H9 (cell line): ENCODE measurements around the gene PRSS56. TPM values are rescaled to one million over a fixed set of nuclear protein-coding genes. Genes with fewer than 3 reads are reported as not detected.

Source experiments
- DNase-seq: peaks from one replicate; pipeline ENCODE4 v3.0.0-alpha.2; 2017
- H2AFZ ChIP-seq: one replicate; pipeline ENCODE4 v1.6.1; 2013; ENCODE audit warnings: mild to moderate bottlenecking, low read length, control low read depth, moderate library complexity
- H2AK5ac ChIP-seq: 2 replicates; pipeline ENCODE4 v1.6.1; 2013; ENCODE audit warnings: low read length, control low read depth, mixed read lengths; ENCODE audit not compliant: insufficient read length
- H2BK120ac ChIP-seq: one replicate; pipeline ENCODE4 v1.6.1; 2013; ENCODE audit warnings: low read depth, mild to moderate bottlenecking, low read length, control low read depth, inconsistent platforms; ENCODE audit not compliant: poor library complexity, severe bottlenecking
- H2BK12ac ChIP-seq: 2 replicates; pipeline ENCODE4 v1.6.1; 2013; ENCODE audit warnings: low read length, control low read depth, mixed read lengths, low read depth; ENCODE audit not compliant: insufficient read length
- H2BK15ac ChIP-seq: 2 replicates; pipeline ENCODE4 v1.6.1; 2013; ENCODE audit warnings: low read depth, low read length, control low read depth
- H2BK20ac ChIP-seq: one replicate; pipeline ENCODE4 v1.6.1; 2013; ENCODE audit warnings: low read depth, mild to moderate bottlenecking, low read length, control low read depth, inconsistent platforms; ENCODE audit not compliant: poor library complexity, severe bottlenecking
- H2BK5ac ChIP-seq: 2 replicates; pipeline ENCODE4 v1.6.1; 2013; ENCODE audit warnings: low read length, control low read depth, mixed read lengths; ENCODE audit not compliant: insufficient read length
- H3K14ac ChIP-seq: 2 replicates; pipeline ENCODE4 v1.6.1; 2013; ENCODE audit warnings: low read length, control low read depth; ENCODE audit not compliant: insufficient read depth
- H3K18ac ChIP-seq: 2 replicates; pipeline ENCODE4 v1.6.1; 2013; ENCODE audit warnings: low read depth, mild to moderate bottlenecking, mixed read lengths, low read length, control low read depth; ENCODE audit not compliant: insufficient read length
- H3K23ac ChIP-seq: 2 replicates; pipeline ENCODE4 v1.6.1; 2013; ENCODE audit warnings: low read length, control low read depth, mixed read lengths, low read depth; ENCODE audit not compliant: insufficient read length
- H3K23me2 ChIP-seq: 2 replicates; pipeline ENCODE4 v1.6.1; 2013; ENCODE audit warnings: low read depth, mild to moderate bottlenecking, mixed read lengths, low read length, control low read depth; ENCODE audit not compliant: insufficient read length, poor library complexity, severe bottlenecking
- H3K27ac ChIP-seq: 2 replicates; pipeline ENCODE4 v1.5.1; 2013; ENCODE audit warnings: low read length, control low read depth, mixed read lengths, low read depth; ENCODE audit not compliant: insufficient read length
- H3K27me3 ChIP-seq: 2 replicates; pipeline ENCODE4 v1.6.1; 2013; ENCODE audit warnings: low read length, control low read depth, inconsistent platforms; ENCODE audit not compliant: insufficient read depth
- H3K4ac ChIP-seq: 2 replicates; pipeline ENCODE4 v1.6.1; 2013; ENCODE audit warnings: low read depth, mild to moderate bottlenecking, control low read depth, inconsistent platforms, low read length, moderate library complexity
- H3K4me1 ChIP-seq: 2 replicates; pipeline ENCODE4 v1.6.1; 2013; ENCODE audit warnings: low read length, control low read depth, inconsistent platforms; ENCODE audit not compliant: insufficient read depth
- H3K4me2 ChIP-seq: 2 replicates; pipeline ENCODE4 v1.6.1; 2013; ENCODE audit warnings: low read length, control low read depth, mixed read lengths; ENCODE audit not compliant: insufficient read length, insufficient read depth
- H3K56ac ChIP-seq: 2 replicates; pipeline ENCODE4 v1.6.1; 2013; ENCODE audit warnings: low read depth, mild to moderate bottlenecking, mixed read lengths, low read length, control low read depth; ENCODE audit not compliant: insufficient read length
- H3K79me1 ChIP-seq: 2 replicates; pipeline ENCODE4 v1.6.1; 2013; ENCODE audit warnings: low read depth, mild to moderate bottlenecking, moderate library complexity, low read length, control low read depth, inconsistent platforms; ENCODE audit not compliant: insufficient read depth, poor library complexity, severe bottlenecking
- H3K79me2 ChIP-seq: 2 replicates; pipeline ENCODE4 v1.6.1; 2013; ENCODE audit warnings: low read length, control low read depth, inconsistent platforms; ENCODE audit not compliant: insufficient read depth
- H3K9ac ChIP-seq: 2 replicates; pipeline ENCODE4 v1.6.1; 2013; ENCODE audit warnings: low read length, control low read depth, mixed read lengths; ENCODE audit not compliant: insufficient read length; ENCODE audit errors: extremely low read depth
- H3K9me3 ChIP-seq: one replicate; pipeline ENCODE4 v1.6.1; 2013; ENCODE audit warnings: low read depth, low read length, inconsistent platforms; ENCODE audit not compliant: control insufficient read depth
- H3T11ph ChIP-seq: one replicate; pipeline ENCODE4 v1.6.1; 2013; ENCODE audit warnings: mild to moderate bottlenecking, low read length, control low read depth, inconsistent platforms
- H4K20me1 ChIP-seq: one replicate; pipeline ENCODE4 v1.6.1; 2013; ENCODE audit not compliant: control insufficient read depth, insufficient read length, insufficient read depth
- H4K5ac ChIP-seq: 2 replicates; pipeline ENCODE4 v1.6.1; 2013; ENCODE audit warnings: low read depth, mild to moderate bottlenecking, mixed read lengths, low read length, control low read depth; ENCODE audit not compliant: insufficient read length
- H4K8ac ChIP-seq: replicated peaks from 2 replicates; pipeline ENCODE4 v1.6.1; 2013; ENCODE audit warnings: low read length, control low read depth, mixed read lengths, low read depth; ENCODE audit not compliant: insufficient read length
- H4K91ac ChIP-seq: 2 replicates; pipeline ENCODE4 v1.6.1; 2013; ENCODE audit warnings: low read depth, mild to moderate bottlenecking, moderate library complexity, mixed read lengths, low read length, control low read depth; ENCODE audit not compliant: insufficient read length
- H3K27ac Mint-ChIP-seq, 3 experiments: 2 replicates in 2 of 3; 3 replicates in 1 of 3; pipeline ENCODE4 v1.8.0; 2020 to 2021; ENCODE audit warnings: mixed read lengths in 3 of 3, mild to moderate bottlenecking in 1 of 3, moderate library complexity in 1 of 3
- H3K27me3 Mint-ChIP-seq: 2 replicates; pipeline ENCODE4 v1.8.0; 2021; ENCODE audit warnings: low read depth, mild to moderate bottlenecking, moderate library complexity, mixed read lengths
- H3K36me3 Mint-ChIP-seq, 3 experiments: 2 replicates in 2 of 3; 3 replicates in 1 of 3; pipeline ENCODE4 v1.8.0; 2020 to 2021; ENCODE audit warnings: low read depth in 3 of 3, mixed read lengths in 3 of 3; ENCODE audit not compliant: insufficient read depth in 1 of 3
- H3K4me1 Mint-ChIP-seq, 2 experiments: 2 replicates each; pipeline ENCODE4 v1.8.0; 2020; ENCODE audit warnings: mixed read lengths in 2 of 2
- H3K4me3 Mint-ChIP-seq, 2 experiments: 2 replicates in 1 of 2; 3 replicates in 1 of 2; pipeline ENCODE4 v1.8.0; 2020 to 2021; ENCODE audit warnings: mild to moderate bottlenecking in 2 of 2, mixed read lengths in 2 of 2, moderate library complexity in 1 of 2
- H3K9me3 Mint-ChIP-seq, 2 experiments: 2 replicates in 1 of 2; 3 replicates in 1 of 2; pipeline ENCODE4 v1.8.0; 2020; ENCODE audit warnings: mild to moderate bottlenecking in 2 of 2, mixed read lengths in 2 of 2, moderate library complexity in 1 of 2
- WGBS: extraction: QIAGEN DNeasy Blood & Tissue Kit; methylation state at CpG from one replicate; pipeline ENCODE4 v1.1.7; 2013; ENCODE audit warnings: missing lambda C conversion rate, low lambda C conversion rate, mixed read lengths; ENCODE audit not compliant: insufficient read length; ENCODE audit errors: extremely low coverage; 5-methylcytosine and 5-hydroxymethylcytosine counted together
- total RNA-seq: library from RNA; stranded (reverse); gene quantifications from 2 replicates; pipeline ENCODE4 v1.2.1, GENCODE V29; 2021
- TF ChIP-seq, protein P1 (sequence below): fragments of 200-600 bp; sonication (generic); conservative IDR thresholded peaks from 3 replicates; pipeline ENCODE4 v1.8.0; 2021; ENCODE audit warnings: antibody characterized with exemption, mild to moderate bottlenecking

The PRSS56 gene
- total RNA-seq, 1 experiment from 2014 or later: not detected

DNA sequence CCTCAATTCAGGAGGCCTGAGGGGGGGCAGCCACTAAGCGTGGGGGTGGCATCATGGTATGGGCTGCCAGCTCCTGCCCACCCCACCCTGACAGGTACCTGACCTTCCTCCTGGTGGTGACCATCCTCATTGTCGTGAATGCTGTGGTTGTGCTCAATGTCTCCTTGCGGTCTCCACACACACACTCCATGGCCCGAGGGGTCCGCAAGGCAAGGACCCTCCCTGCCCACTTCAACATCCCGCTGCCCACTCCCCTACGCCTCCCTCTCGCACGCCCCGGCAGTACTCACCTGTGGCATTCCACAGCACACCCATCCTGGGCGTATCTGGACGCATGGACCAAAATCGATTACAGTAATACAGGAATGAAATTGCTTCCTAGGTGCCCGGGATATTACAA, 23.3 kb downstream of the PRSS56 start:
- peaks cover 13 to 17% of the 10 kb centered on the region in 2 experiments for H3K4me1 Mint-ChIP-seq
- Histone ChIP-seq H3K14ac (no peak overlapping the region; the same call in 1 of the 2 replicates), H2BK20ac (no peak overlapping the region), H3K4me2 (no peak overlapping the region), H4K91ac (no peak overlapping the region), H2AK5ac (no peak overlapping the region), H3K79me2 (no peaks in the 10 kb centered on the region), H3K23me2 (no peaks in the 10 kb centered on the region), H3K4me1 (no peaks in the 10 kb centered on the region), H4K5ac (no peak overlapping the region), H3K9ac (no peak overlapping the region), H3K4ac (no peak overlapping the region), H3K56ac (no peak overlapping the region), H2BK12ac (no peak overlapping the region), H4K8ac (no peak overlapping the region), H3K23ac (no peak overlapping the region), H2BK120ac (no peak overlapping the region), H4K20me1 (no peaks in the 10 kb centered on the region), H3K18ac (no peak overlapping the region), H2AFZ (no peak overlapping the region), H2BK5ac (no peak overlapping the region), H3T11ph (no peak overlapping the region), H3K79me1 (no peaks in the 10 kb centered on the region), H3K9me3 (no peaks in the 10 kb centered on the region), H2BK15ac (no peak overlapping the region), H3K27ac (no peak overlapping the region), H3K27me3 (no peaks in the 10 kb centered on the region; the same call in 1 of the 2 replicates)
- no peak for DNase-seq
- H3K27me3 Mint-ChIP-seq: peaks cover 5% of the 10 kb centered on the region; the same call in 1 of the 2 replicates
- peaks cover under 1 to 2% of the 10 kb centered on the region in 2 experiments for H3K9me3 Mint-ChIP-seq
- TF ChIP-seq, protein P1, sequence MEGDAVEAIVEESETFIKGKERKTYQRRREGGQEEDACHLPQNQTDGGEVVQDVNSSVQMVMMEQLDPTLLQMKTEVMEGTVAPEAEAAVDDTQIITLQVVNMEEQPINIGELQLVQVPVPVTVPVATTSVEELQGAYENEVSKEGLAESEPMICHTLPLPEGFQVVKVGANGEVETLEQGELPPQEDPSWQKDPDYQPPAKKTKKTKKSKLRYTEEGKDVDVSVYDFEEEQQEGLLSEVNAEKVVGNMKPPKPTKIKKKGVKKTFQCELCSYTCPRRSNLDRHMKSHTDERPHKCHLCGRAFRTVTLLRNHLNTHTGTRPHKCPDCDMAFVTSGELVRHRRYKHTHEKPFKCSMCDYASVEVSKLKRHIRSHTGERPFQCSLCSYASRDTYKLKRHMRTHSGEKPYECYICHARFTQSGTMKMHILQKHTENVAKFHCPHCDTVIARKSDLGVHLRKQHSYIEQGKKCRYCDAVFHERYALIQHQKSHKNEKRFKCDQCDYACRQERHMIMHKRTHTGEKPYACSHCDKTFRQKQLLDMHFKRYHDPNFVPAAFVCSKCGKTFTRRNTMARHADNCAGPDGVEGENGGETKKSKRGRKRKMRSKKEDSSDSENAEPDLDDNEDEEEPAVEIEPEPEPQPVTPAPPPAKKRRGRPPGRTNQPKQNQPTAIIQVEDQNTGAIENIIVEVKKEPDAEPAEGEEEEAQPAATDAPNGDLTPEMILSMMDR: no peak
- H3K36me3 Mint-ChIP-seq: peaks cover 21 to 24% (median 21%) of the 10 kb centered on the region in 3 experiments
- H3K27ac Mint-ChIP-seq: no peak overlapping the region
- no peak overlapping the region; a peak in 1 of 5 replicates for H3K4me3 Mint-ChIP-seq
- WGBS: no CpG with 5 or more reads among the region's 14 CpGs
